ENCODE results near the gene SLC6A18.

The SLC6A18 gene

GRCh38 chr5:1253456-1254105 lies 28.4 kb downstream of the SLC6A18 start:
- H3K27ac ChIP-seq, result no peak overlapping the region
- no peak for TF ChIP-seq ZFX (IDR thresholded peaks at IDR 0.05; ENCODE audit: borderline replicate concordance)
- TF ChIP-seq, protein P1, sequence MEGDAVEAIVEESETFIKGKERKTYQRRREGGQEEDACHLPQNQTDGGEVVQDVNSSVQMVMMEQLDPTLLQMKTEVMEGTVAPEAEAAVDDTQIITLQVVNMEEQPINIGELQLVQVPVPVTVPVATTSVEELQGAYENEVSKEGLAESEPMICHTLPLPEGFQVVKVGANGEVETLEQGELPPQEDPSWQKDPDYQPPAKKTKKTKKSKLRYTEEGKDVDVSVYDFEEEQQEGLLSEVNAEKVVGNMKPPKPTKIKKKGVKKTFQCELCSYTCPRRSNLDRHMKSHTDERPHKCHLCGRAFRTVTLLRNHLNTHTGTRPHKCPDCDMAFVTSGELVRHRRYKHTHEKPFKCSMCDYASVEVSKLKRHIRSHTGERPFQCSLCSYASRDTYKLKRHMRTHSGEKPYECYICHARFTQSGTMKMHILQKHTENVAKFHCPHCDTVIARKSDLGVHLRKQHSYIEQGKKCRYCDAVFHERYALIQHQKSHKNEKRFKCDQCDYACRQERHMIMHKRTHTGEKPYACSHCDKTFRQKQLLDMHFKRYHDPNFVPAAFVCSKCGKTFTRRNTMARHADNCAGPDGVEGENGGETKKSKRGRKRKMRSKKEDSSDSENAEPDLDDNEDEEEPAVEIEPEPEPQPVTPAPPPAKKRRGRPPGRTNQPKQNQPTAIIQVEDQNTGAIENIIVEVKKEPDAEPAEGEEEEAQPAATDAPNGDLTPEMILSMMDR (IDR thresholded peaks at IDR 0.05), result no peak

DNA sequence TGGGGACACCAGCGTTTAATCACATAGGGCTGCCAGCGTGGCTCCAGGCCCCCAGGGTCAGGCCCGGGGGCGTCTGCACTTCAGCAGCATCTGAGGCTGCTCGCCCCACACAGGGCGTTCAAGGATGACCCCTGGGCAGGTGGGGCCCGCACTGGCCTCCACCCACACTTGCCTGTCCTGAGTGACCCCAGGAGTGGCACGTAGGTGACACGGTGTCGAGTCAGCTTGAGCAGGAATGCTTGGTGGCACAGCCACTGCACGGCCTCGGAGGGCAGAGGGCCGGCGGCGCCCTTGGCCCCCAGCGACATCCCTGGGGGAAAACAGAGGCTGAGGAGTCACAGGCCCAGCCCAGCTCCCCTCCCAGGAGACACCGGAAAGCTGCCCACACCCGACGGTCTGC lies 29.0 kb downstream of the SLC6A18 start:
- H3K27ac ChIP-seq, result no peak overlapping the region
- TF ChIP-seq ZFX (IDR thresholded peaks at IDR 0.05; ENCODE audit: borderline replicate concordance), result no peak
- TF ChIP-seq, protein P1 (IDR thresholded peaks at IDR 0.05), result no peak

DNA sequence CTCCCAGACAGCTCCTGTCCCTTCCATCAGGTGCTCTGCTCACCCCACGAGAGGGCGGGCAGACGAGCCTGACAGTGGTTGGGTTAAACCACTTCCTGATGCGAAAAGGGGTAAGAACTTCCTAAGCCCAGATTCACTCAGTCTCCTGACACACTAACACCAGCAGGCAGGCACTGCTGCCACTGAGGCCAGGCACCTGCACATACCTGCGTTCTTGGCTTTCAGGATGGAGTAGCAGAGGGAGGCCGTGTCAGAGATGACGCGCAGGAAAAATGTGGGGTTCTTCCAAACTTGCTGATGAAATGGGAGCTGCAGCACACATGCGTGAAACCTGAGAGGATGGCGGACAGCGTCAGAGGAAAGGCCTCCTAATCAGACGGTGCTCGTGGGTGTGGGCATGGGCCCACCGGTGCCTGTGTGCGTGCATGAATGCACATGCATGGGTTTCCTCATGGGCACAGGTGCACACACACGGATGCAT lies 29.9 kb downstream of the SLC6A18 start:
- TF ChIP-seq, protein P1 (IDR thresholded peaks at IDR 0.05), result no peak
- TF ChIP-seq ZFX (IDR thresholded peaks at IDR 0.05; ENCODE audit: borderline replicate concordance), result no peak
- no peak overlapping the region for H3K27ac ChIP-seq

DNA sequence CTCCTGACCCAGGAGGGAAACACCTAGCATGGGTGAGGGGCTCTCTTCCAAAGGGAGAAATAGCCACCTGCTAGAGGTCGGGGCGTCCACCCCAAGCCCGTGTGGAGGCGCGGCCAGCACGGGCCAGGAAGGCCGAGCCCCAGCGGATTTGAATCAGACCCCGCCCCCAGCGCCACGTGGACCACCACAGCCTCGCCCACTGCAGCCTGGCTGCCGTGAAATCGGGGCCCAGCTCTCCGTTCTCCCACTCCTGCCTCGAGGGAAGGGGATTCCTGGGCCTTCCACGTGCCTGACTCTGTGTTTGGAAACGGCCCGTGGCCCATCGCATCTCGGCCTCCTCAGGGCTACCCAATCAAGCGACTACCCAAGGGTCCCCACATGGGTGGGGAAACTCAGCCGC lies 31.6 kb downstream of the SLC6A18 start:
- H3K27ac ChIP-seq, result no peak overlapping the region
- no peak for TF ChIP-seq ZFX (IDR thresholded peaks at IDR 0.05; ENCODE audit: borderline replicate concordance)
- TF ChIP-seq, protein P1 (IDR thresholded peaks at IDR 0.05), result no peak

DNA sequence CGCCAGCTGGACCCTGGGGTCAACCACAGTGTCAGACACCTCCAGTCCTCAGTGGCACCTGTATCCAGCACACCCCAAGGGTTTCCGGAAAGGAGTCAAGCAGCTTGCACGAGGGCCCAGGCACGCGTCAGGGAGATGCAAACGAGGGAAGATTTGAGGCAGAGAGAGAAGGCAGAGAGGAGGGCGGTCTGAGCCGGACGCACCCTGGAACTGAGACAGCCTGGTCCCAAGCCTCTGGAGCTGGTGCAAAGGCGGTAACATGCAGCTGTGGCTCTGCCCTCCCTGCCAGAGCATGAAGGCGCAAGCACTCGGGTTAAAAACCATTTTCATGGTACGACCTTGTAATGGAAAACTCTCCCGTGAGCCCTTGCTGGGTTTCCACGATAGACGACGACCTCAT lies 32.2 kb downstream of the SLC6A18 start:
- no peak overlapping the region for H3K27ac ChIP-seq
- TF ChIP-seq ZFX (IDR thresholded peaks at IDR 0.05; ENCODE audit: borderline replicate concordance), result no peak
- TF ChIP-seq, protein P1 (IDR thresholded peaks at IDR 0.05), result no peak

GRCh38 chr5:1257841-1258240 lies 32.7 kb downstream of the SLC6A18 start:
- TF ChIP-seq ZFX (IDR thresholded peaks at IDR 0.05; ENCODE audit: borderline replicate concordance), result no peak
- TF ChIP-seq, protein P1 (IDR thresholded peaks at IDR 0.05), result no peak
- H3K27ac ChIP-seq, result no peak overlapping the region

GRCh38 chr5:1259806-1260480 lies 34.8 kb downstream of the SLC6A18 start:
- TF ChIP-seq ZFX (IDR thresholded peaks at IDR 0.05; ENCODE audit: borderline replicate concordance), result no peak
- TF ChIP-seq, protein P1 (IDR thresholded peaks at IDR 0.05), result no peak
- H3K27ac ChIP-seq, result no peak overlapping the region

Data from 22Rv1 (cell line).